Breast epithelium (tissue), 4 donors: ENCODE measurements around the gene CBFA2T3. TPM values are rescaled to one million over a fixed set of nuclear protein-coding genes. Genes with fewer than 3 reads are reported as not detected.

Experiments
- DNase-seq, 2 donors: peaks; one replicate each; pipeline ENCODE4 v3.0.0-alpha.2; 2019; ENCODE audit warnings: low spot score in 2 of 2
- H3K27ac ChIP-seq, 2 donors: fragments of 200-600 bp; sonication (generic) in 1 of 2; one replicate each; pipeline ENCODE4 v1.5.1; 2016 to 2019; ENCODE audit warnings: mild to moderate bottlenecking in 1 of 2
- H3K27me3 ChIP-seq, 2 donors: fragments of 200-600 bp; sonication (generic) in 1 of 2; one replicate each; pipeline versions ENCODE4 v1.5.1 to v1.6.0; 2017 to 2019; ENCODE audit warnings: control low read depth in 1 of 2, mild to moderate bottlenecking in 1 of 2
- H3K36me3 ChIP-seq: fragments of 200-600 bp; one replicate; pipeline ENCODE4 v1.5.1; 2019
- H3K4me1 ChIP-seq, 2 donors: fragments of 200-600 bp; sonication (generic); one replicate each; pipeline ENCODE4 v1.5.1; 2016 to 2019; ENCODE audit warnings: control low read depth in 1 of 2
- H3K4me3 ChIP-seq, 3 donors: fragments of 200-600 bp; sonication (generic); 1 replicate in 2 of 3; 2 replicates in 1 of 3; pipeline ENCODE4 v1.5.1; 2016 to 2019; ENCODE audit warnings: mild to moderate bottlenecking in 3 of 3, moderate library complexity in 2 of 3
- H3K9me3 ChIP-seq, 2 donors: fragments of 200-600 bp; sonication (generic) in 1 of 2; one replicate each; pipeline ENCODE4 v1.5.1; 2016 to 2019; ENCODE audit warnings: control low read depth in 1 of 2
- CTCF ChIP-seq, 3 donors: fragments of 450-650 bp; IDR thresholded peaks; one replicate each; pipeline ENCODE4 v1.5.1; 2016 to 2017; ENCODE audit warnings: antibody characterized with exemption in 3 of 3, mild to moderate bottlenecking in 3 of 3, moderate library complexity in 3 of 3
- POLR2A ChIP-seq: fragments of 450-650 bp; IDR thresholded peaks from one replicate; pipeline ENCODE4 v1.6.1; 2016; ENCODE audit warnings: antibody characterized with exemption, mild to moderate bottlenecking, moderate library complexity
- POLR2AphosphoS5 ChIP-seq, 3 donors: sonication (generic); formaldehyde crosslinking; IDR thresholded peaks; one replicate each; pipeline ENCODE4 v1.6.1; 2017; ENCODE audit warnings: antibody characterized with exemption in 3 of 3
- intact Hi-C: fragments of 100-400 bp; cut with DNase I; formaldehyde crosslinking; loops from one replicate; pipeline ENCODE4 v1.15.1; 2023; ENCODE audit warnings: low total_unique reads
- total RNA-seq, 3 donors: library from RNA; depleted of rRNA; stranded (reverse); fragments of >200 nt; gene quantifications; one replicate each; pipeline ENCODE4 v1.1.0, GENCODE V29; 2016

CBFA2T3 gene
- total RNA-seq, 3 donors from 2014 or later, result 0.64 to 2.3 (median 0.88) TPM

GRCh38 chr16:88959022-88959421, 18.0 kb downstream of the CBFA2T3 start:
- intact Hi-C loops, result no loop called here
- Histone ChIP-seq H3K27me3 (peaks cover 0 to 43% of the 10 kb centered on the region in 2 donors), H3K27ac (no peak overlapping the region), H3K4me1 (no peaks in the 10 kb centered on the region), H3K36me3 (no peaks in the 10 kb centered on the region), H3K4me3 (no peak overlapping the region), H3K9me3 (no peaks in the 10 kb centered on the region)
- TF ChIP-seq POLR2AphosphoS5 (IDR thresholded peaks at IDR 0.05) (no peak), CTCF (IDR thresholded peaks at IDR 0.05) (no peak), POLR2A (no peak)
- DNase-seq, result no peak

- H3K9me3 ChIP-seq, result no peaks in the 10 kb centered on the region
- H3K4me1 ChIP-seq, result no peaks in the 10 kb centered on the region
- no peak for TF ChIP-seq CTCF (IDR thresholded peaks at IDR 0.05)
- TF ChIP-seq POLR2AphosphoS5 (IDR thresholded peaks at IDR 0.05), result no peak
- no peak for TF ChIP-seq POLR2A
- no peak overlapping the region for H3K4me3 ChIP-seq
- DNase-seq, result no peak
- intact Hi-C loops, result loop anchor here (2.0 kb wide), 1 partner anchor 41 kb away; no protein-coding TSS in a partner anchor
- no peaks in the 10 kb centered on the region for H3K36me3 ChIP-seq
- peaks cover 0 to 48% of the 10 kb centered on the region in 2 donors for H3K27me3 ChIP-seq
- H3K27ac ChIP-seq, result no peak overlapping the region
These were observed 19.0 kb downstream of the CBFA2T3 start for GRCh38 chr16:88957887-88958577.

GRCh38 chr16:88957433-88957767, 19.6 kb downstream of the CBFA2T3 start:
- DNase-seq, result no peak
- no peak overlapping the region for H3K27ac ChIP-seq
- H3K4me1 ChIP-seq, result no peaks in the 10 kb centered on the region
- TF ChIP-seq CTCF (IDR thresholded peaks at IDR 0.05) (no peak), POLR2A (no peak), POLR2AphosphoS5 (IDR thresholded peaks at IDR 0.05) (no peak)
- peaks cover 0 to 46% of the 10 kb centered on the region in 2 donors for H3K27me3 ChIP-seq
- H3K9me3 ChIP-seq, result no peaks in the 10 kb centered on the region
- H3K36me3 ChIP-seq, result no peaks in the 10 kb centered on the region
- intact Hi-C loops, result loop anchor here (2.0 kb wide), 1 partner anchor 41 kb away; no protein-coding TSS in a partner anchor
- no peak overlapping the region for H3K4me3 ChIP-seq

- Histone ChIP-seq H3K27ac (no peak overlapping the region), H3K9me3 (no peaks in the 10 kb centered on the region), H3K27me3 (peaks cover 0 to 49% of the 10 kb centered on the region in 2 donors), H3K4me1 (no peaks in the 10 kb centered on the region), H3K4me3 (no peak overlapping the region), H3K36me3 (no peaks in the 10 kb centered on the region)
- intact Hi-C loops, result loop anchor here (2.0 kb wide), 1 partner anchor 40 kb away; no protein-coding TSS in a partner anchor
- DNase-seq, result no peak
- TF ChIP-seq CTCF (IDR thresholded peaks at IDR 0.05) (no peak), POLR2AphosphoS5 (IDR thresholded peaks at IDR 0.05) (no peak), POLR2A (no peak)
These were observed 20.2 kb downstream of the CBFA2T3 start for GRCh38 chr16:88956546-88957432.

- H3K27ac ChIP-seq, result no peak overlapping the region
- DNase-seq, result no peak
- intact Hi-C loops, result loop anchor here (2.0 kb wide), 1 partner anchor 39 kb away; no protein-coding TSS in a partner anchor
- no peaks in the 10 kb centered on the region for H3K9me3 ChIP-seq
- TF ChIP-seq CTCF (IDR thresholded peaks at IDR 0.05), result no peak
- TF ChIP-seq POLR2AphosphoS5 (IDR thresholded peaks at IDR 0.05), result no peak
- no peak for TF ChIP-seq POLR2A
- H3K36me3 ChIP-seq, result no peaks in the 10 kb centered on the region
- H3K4me3 ChIP-seq, result no peak overlapping the region
- no peaks in the 10 kb centered on the region for H3K4me1 ChIP-seq
- peaks cover 0 to 54% of the 10 kb centered on the region in 2 donors for H3K27me3 ChIP-seq
These were observed 21.1 kb downstream of the CBFA2T3 start for GRCh38 chr16:88955906-88956305.
